HepG2 (cell line): ENCODE measurements around the gene CLCN2. TPM values are rescaled to one million over a fixed set of nuclear protein-coding genes. Genes with fewer than 3 reads are reported as not detected.
A peak's percentile ranks its signal among the peaks of the same experiment; 100 is the strongest.

ENCODE experiments used
- ARNT2 ChIP-seq: sonication (generic); formaldehyde crosslinking; IDR thresholded peaks from 2 replicates; pipeline ENCODE4 v1.8.0; 2022; ENCODE audit warnings: mild to moderate bottlenecking, low read depth, missing genetic modification reagents, moderate library complexity
- CBFB ChIP-seq: sonication (generic); formaldehyde crosslinking; IDR thresholded peaks from 2 replicates; pipeline ENCODE4 v1.4.0; 2020; ENCODE audit warnings: missing genetic modification reagents
- KDM4B ChIP-seq: sonication (generic); formaldehyde crosslinking; IDR thresholded peaks from 2 replicates; pipeline ENCODE4 v1.4.0; 2020; ENCODE audit warnings: missing genetic modification reagents
- MED13 ChIP-seq: sonication (generic); formaldehyde crosslinking; IDR thresholded peaks from 2 replicates; pipeline ENCODE4 v1.5.0; 2020; ENCODE audit warnings: missing genetic modification reagents
- SETDB1 ChIP-seq: sonication (generic); formaldehyde crosslinking; IDR thresholded peaks from 2 replicates; pipeline ENCODE4 v1.5.1; 2020; ENCODE audit warnings: missing genetic modification reagents, mild to moderate bottlenecking, borderline replicate concordance
- TFE3 ChIP-seq: IDR thresholded peaks from 2 replicates; pipeline ENCODE4 v1.6.1; 2016
- TOPORS ChIP-seq: sonication (generic); formaldehyde crosslinking; IDR thresholded peaks from 2 replicates; pipeline ENCODE4 v1.8.0; 2023; ENCODE audit warnings: mild to moderate bottlenecking, missing genetic modification reagents
- ZNF260 ChIP-seq: sonication (generic); formaldehyde crosslinking; IDR thresholded peaks from 2 replicates; pipeline ENCODE4 v1.4.0; 2020; ENCODE audit warnings: missing genetic modification reagents, low read depth, mild to moderate bottlenecking, borderline replicate concordance
- ZNF496 ChIP-seq: sonication (generic); formaldehyde crosslinking; IDR thresholded peaks from 2 replicates; pipeline ENCODE4 v1.8.1; 2023; ENCODE audit warnings: mild to moderate bottlenecking, moderate library complexity, missing genetic modification reagents; ENCODE audit not compliant: insufficient replicate concordance
- ZNF557 ChIP-seq: sonication (generic); formaldehyde crosslinking; IDR thresholded peaks from 2 replicates; pipeline ENCODE4 v1.4.0; 2020; ENCODE audit warnings: missing genetic modification reagents
- ZNF687 ChIP-seq: sonication (generic); formaldehyde crosslinking; IDR thresholded peaks from 2 replicates; pipeline ENCODE4 v1.5.1; 2020; ENCODE audit warnings: mild to moderate bottlenecking, missing genetic modification reagents, moderate library complexity
- ZNF878 ChIP-seq: sonication (generic); formaldehyde crosslinking; IDR thresholded peaks from 2 replicates; pipeline ENCODE4 v1.8.1; 2023; ENCODE audit warnings: mild to moderate bottlenecking, missing genetic modification reagents, moderate library complexity
- ZSCAN22 ChIP-seq: sonication (generic); formaldehyde crosslinking; IDR thresholded peaks from 2 replicates; pipeline ENCODE4 v1.4.0; 2020; ENCODE audit warnings: mild to moderate bottlenecking, missing genetic modification reagents
- polyA plus RNA-seq, 8 experiments: library from polyadenylated mRNA; depleted of rRNA in 3 of 8; stranded (reverse) in 7 of 8; unstranded in 1 of 8; fragments of >200 nt; fragmentation: Illumina TruSeq in 4 of 8; extraction: Trizol in 4 of 8; gene quantifications; 2 replicates each; pipeline versions ENCODE4 v1.2.1 to v1.2.3, GENCODE V29; 2011 to 2016; ENCODE audit warnings: low read depth in 4 of 8, missing spikeins in 1 of 8, mixed read lengths in 1 of 8; ENCODE audit not compliant: insufficient read depth in 1 of 8
- total RNA-seq, 5 experiments: library from RNA; depleted of rRNA; stranded (reverse); fragments of >200 nt; fragmentation: Illumina TruSeq; extraction: Trizol; gene quantifications; 2 replicates each; pipeline ENCODE4 v1.2.3, GENCODE V29; 2016; ENCODE audit warnings: low read depth in 1 of 5
- TF ChIP-seq, protein P1 (sequence below): sonication (generic); formaldehyde crosslinking; IDR thresholded peaks from 2 replicates; pipeline ENCODE4 v1.9.0; 2022; ENCODE audit warnings: missing genetic modification reagents, mild to moderate bottlenecking, borderline replicate concordance
- TF ChIP-seq, protein P2 (sequence below): sonication (generic); formaldehyde crosslinking; IDR thresholded peaks from 2 replicates; pipeline ENCODE4 v1.8.1; 2023; ENCODE audit warnings: mild to moderate bottlenecking, missing genetic modification reagents, borderline replicate concordance
- TF ChIP-seq, protein P3 (sequence below): sonication (generic); formaldehyde crosslinking; IDR thresholded peaks from 2 replicates; pipeline ENCODE4 v1.5.0; 2020; ENCODE audit warnings: mild to moderate bottlenecking, missing genetic modification reagents, moderate library complexity

CLCN2 gene
- total and polyA plus RNA-seq, 2 of the 13 experiments (the other 11 are each of a cell fraction or from before 2014, with no cell fraction given) = 11.4 to 13.5 TPM

GRCh38 chr3:184345317-184346144, 15.9 kb downstream of the CLCN2 start (continued):
- TF ChIP-seq ZNF687 (CRISPR knock-in tag) (peak; percentile 50), SETDB1 (CRISPR knock-in tag) (no peak), TOPORS (CRISPR knock-in tag) (no peak), ZNF557 (no peak), MED13 (no peak), ZNF496 (CRISPR knock-in tag) (no peak), TFE3 (CRISPR knock-in tag) (0 out of 2 replicates have a peak, but pooled peaks have one; percentile 39), KDM4B (CRISPR knock-in tag) (no peak), ZNF878 (CRISPR knock-in tag) (no peak), ARNT2 (CRISPR knock-in tag) (no peak), ZSCAN22 (CRISPR knock-in tag) (no peak), ZNF260 (CRISPR knock-in tag) (no peak), CBFB (0 out of 2 replicates have a peak, but pooled peaks have one; percentile 25)
- TF ChIP-seq, protein P1, sequence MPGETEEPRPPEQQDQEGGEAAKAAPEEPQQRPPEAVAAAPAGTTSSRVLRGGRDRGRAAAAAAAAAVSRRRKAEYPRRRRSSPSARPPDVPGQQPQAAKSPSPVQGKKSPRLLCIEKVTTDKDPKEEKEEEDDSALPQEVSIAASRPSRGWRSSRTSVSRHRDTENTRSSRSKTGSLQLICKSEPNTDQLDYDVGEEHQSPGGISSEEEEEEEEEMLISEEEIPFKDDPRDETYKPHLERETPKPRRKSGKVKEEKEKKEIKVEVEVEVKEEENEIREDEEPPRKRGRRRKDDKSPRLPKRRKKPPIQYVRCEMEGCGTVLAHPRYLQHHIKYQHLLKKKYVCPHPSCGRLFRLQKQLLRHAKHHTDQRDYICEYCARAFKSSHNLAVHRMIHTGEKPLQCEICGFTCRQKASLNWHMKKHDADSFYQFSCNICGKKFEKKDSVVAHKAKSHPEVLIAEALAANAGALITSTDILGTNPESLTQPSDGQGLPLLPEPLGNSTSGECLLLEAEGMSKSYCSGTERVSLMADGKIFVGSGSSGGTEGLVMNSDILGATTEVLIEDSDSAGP (CRISPR knock-in tag) = 0 out of 2 replicates have a peak, but pooled peaks have one; percentile 14
- TF ChIP-seq, protein P2, sequence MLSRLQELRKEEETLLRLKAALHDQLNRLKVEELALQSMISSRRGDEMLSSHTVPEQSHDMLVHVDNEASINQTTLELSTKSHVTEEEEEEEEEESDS (CRISPR knock-in tag) = no peak
- TF ChIP-seq, protein P3, sequence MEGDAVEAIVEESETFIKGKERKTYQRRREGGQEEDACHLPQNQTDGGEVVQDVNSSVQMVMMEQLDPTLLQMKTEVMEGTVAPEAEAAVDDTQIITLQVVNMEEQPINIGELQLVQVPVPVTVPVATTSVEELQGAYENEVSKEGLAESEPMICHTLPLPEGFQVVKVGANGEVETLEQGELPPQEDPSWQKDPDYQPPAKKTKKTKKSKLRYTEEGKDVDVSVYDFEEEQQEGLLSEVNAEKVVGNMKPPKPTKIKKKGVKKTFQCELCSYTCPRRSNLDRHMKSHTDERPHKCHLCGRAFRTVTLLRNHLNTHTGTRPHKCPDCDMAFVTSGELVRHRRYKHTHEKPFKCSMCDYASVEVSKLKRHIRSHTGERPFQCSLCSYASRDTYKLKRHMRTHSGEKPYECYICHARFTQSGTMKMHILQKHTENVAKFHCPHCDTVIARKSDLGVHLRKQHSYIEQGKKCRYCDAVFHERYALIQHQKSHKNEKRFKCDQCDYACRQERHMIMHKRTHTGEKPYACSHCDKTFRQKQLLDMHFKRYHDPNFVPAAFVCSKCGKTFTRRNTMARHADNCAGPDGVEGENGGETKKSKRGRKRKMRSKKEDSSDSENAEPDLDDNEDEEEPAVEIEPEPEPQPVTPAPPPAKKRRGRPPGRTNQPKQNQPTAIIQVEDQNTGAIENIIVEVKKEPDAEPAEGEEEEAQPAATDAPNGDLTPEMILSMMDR = peak; percentile 73
